WTC11 (cell line): ENCODE measurements around the gene INMT. TPM values are rescaled to one million over a fixed set of nuclear protein-coding genes. Genes with fewer than 3 reads are reported as not detected.

Experiments used
- ATAC-seq: fragments of 200-7000 bp; cut with Tn5 transposase; 2 replicates; pipeline ENCODE4 v1.10.0; 2021; ENCODE audit warnings: mild to moderate bottlenecking, moderate library complexity
- CTCF ChIA-PET: fragments of 300-600 bp; sonication (Branson Sonifier 250); formaldehyde crosslinking; loops from one replicate; lab custom pipeline; 2021; ENCODE audit warnings: antibody characterized with exemption; lab: Charles Lee
- POLR2A ChIA-PET: fragments of 350-600 bp; sonication (Branson Sonifier 250); formaldehyde crosslinking; loops from one replicate; lab custom pipeline; 2021; ENCODE audit warnings: antibody characterized with exemption; lab: Charles Lee
- DNase-seq: peaks from one replicate; pipeline ENCODE4 v3.0.0; 2021; ENCODE audit warnings: low spot score
- H3K27ac Mint-ChIP-seq: 2 replicates; pipeline ENCODE4 v1.8.0; 2021; ENCODE audit warnings: mixed read lengths
- H3K27me3 Mint-ChIP-seq: 2 replicates; pipeline ENCODE4 v1.8.0; 2021; ENCODE audit warnings: low read depth, mild to moderate bottlenecking, moderate library complexity, mixed read lengths
- H3K36me3 Mint-ChIP-seq: 2 replicates; pipeline ENCODE4 v1.8.0; 2021; ENCODE audit warnings: mixed read lengths
- H3K4me1 Mint-ChIP-seq: 2 replicates; pipeline ENCODE4 v1.8.0; 2022; ENCODE audit warnings: mixed read lengths
- H3K4me3 Mint-ChIP-seq: 2 replicates; pipeline ENCODE4 v1.8.0; 2021; ENCODE audit warnings: mild to moderate bottlenecking, moderate library complexity, mixed read lengths
- H3K9me3 Mint-ChIP-seq: 2 replicates; pipeline ENCODE4 v1.8.0; 2021; ENCODE audit warnings: mixed read lengths
- ATF1 ChIP-seq: sonication (generic); formaldehyde crosslinking; IDR thresholded peaks from 2 replicates; pipeline ENCODE4 v1.8.1; 2023; ENCODE audit warnings: mild to moderate bottlenecking, moderate library complexity, missing genetic modification reagents
- ATF6 ChIP-seq: sonication (generic); formaldehyde crosslinking; IDR thresholded peaks from 2 replicates; pipeline ENCODE4 v1.8.1; 2023; ENCODE audit warnings: mild to moderate bottlenecking, missing genetic modification reagents
- CREM ChIP-seq: sonication (generic); formaldehyde crosslinking; IDR thresholded peaks from 2 replicates; pipeline ENCODE4 v1.8.1; 2022; ENCODE audit warnings: mild to moderate bottlenecking, missing genetic modification reagents, moderate library complexity
- CTCF ChIP-seq: fragments of 200-600 bp; IDR thresholded peaks from 2 replicates; pipeline ENCODE4 v1.8.0; 2022; ENCODE audit warnings: antibody characterized with exemption
- E2F5 ChIP-seq: sonication (generic); formaldehyde crosslinking; IDR thresholded peaks from 2 replicates; pipeline ENCODE4 v1.8.1; 2022; ENCODE audit warnings: mild to moderate bottlenecking, moderate library complexity, missing genetic modification reagents
- EMX1 ChIP-seq: fragments of 250-450 bp; sonication (Bioruptor Pico); IDR thresholded peaks from 2 replicates; pipeline ENCODE4 v1.8.0; 2021; ENCODE audit warnings: mild to moderate bottlenecking
- ETV6 ChIP-seq: sonication (generic); formaldehyde crosslinking; IDR thresholded peaks from 2 replicates; pipeline ENCODE4 v1.8.1; 2022; ENCODE audit warnings: mild to moderate bottlenecking, missing genetic modification reagents
- FOXJ3 ChIP-seq: sonication (generic); formaldehyde crosslinking; IDR thresholded peaks from 2 replicates; pipeline ENCODE4 v1.9.0; 2021; ENCODE audit warnings: missing genetic modification reagents, mild to moderate bottlenecking, borderline replicate concordance
- GTF2I ChIP-seq: fragments of 250-450 bp; sonication (Bioruptor Pico); conservative IDR thresholded peaks from 2 replicates; pipeline ENCODE4 v1.4.0; 2021; ENCODE audit warnings: mild to moderate bottlenecking
- IRF1 ChIP-seq: sonication (generic); formaldehyde crosslinking; IDR thresholded peaks from 2 replicates; pipeline ENCODE4 v1.8.0; 2023; ENCODE audit warnings: missing genetic modification reagents
- IRF2 ChIP-seq: sonication (generic); formaldehyde crosslinking; IDR thresholded peaks from 2 replicates; pipeline ENCODE4 v1.8.0; 2022; ENCODE audit warnings: low read depth, missing genetic modification reagents, borderline replicate concordance
- JUN ChIP-seq: sonication (generic); formaldehyde crosslinking; IDR thresholded peaks from 2 replicates; pipeline ENCODE4 v1.8.0; 2023; ENCODE audit warnings: mild to moderate bottlenecking, missing genetic modification reagents
- MLX ChIP-seq: sonication (generic); formaldehyde crosslinking; IDR thresholded peaks from 2 replicates; pipeline ENCODE4 v1.8.1; 2023; ENCODE audit warnings: mild to moderate bottlenecking, missing genetic modification reagents, moderate library complexity
- NFE2L1 ChIP-seq: sonication (generic); formaldehyde crosslinking; IDR thresholded peaks from 2 replicates; pipeline ENCODE4 v1.8.1; 2023; ENCODE audit warnings: missing genetic modification reagents
- NFYB ChIP-seq: sonication (generic); formaldehyde crosslinking; conservative IDR thresholded peaks from 2 replicates; pipeline ENCODE4 v1.8.0; 2022; ENCODE audit warnings: low read depth, missing genetic modification reagents
- SOX15 ChIP-seq: fragments of 250-450 bp; sonication (Bioruptor Pico); IDR thresholded peaks from 2 replicates; pipeline ENCODE4 v1.9.0; 2021; ENCODE audit warnings: mild to moderate bottlenecking
- STAT6 ChIP-seq: sonication (generic); formaldehyde crosslinking; conservative IDR thresholded peaks from 2 replicates; pipeline ENCODE4 v1.8.1; 2023; ENCODE audit warnings: mild to moderate bottlenecking, low read depth, missing genetic modification reagents, moderate library complexity
- TEAD1 ChIP-seq: sonication (generic); formaldehyde crosslinking; IDR thresholded peaks from 2 replicates; pipeline ENCODE4 v1.8.0; 2022; ENCODE audit warnings: mild to moderate bottlenecking, missing genetic modification reagents
- TEAD4 ChIP-seq: sonication (generic); formaldehyde crosslinking; IDR thresholded peaks from 2 replicates; pipeline ENCODE4 v1.8.0; 2022; ENCODE audit warnings: mild to moderate bottlenecking, missing genetic modification reagents
- ZNF138 ChIP-seq: sonication (generic); formaldehyde crosslinking; conservative IDR thresholded peaks from 2 replicates; pipeline ENCODE4 v1.8.1; 2022; ENCODE audit warnings: mild to moderate bottlenecking, moderate library complexity, missing genetic modification reagents
- ZNF263 ChIP-seq: sonication (generic); formaldehyde crosslinking; IDR thresholded peaks from 2 replicates; pipeline ENCODE4 v1.8.1; 2022; ENCODE audit warnings: low read depth, mild to moderate bottlenecking, moderate library complexity, missing genetic modification reagents
- ZNF416 ChIP-seq: fragments of 250-450 bp; sonication (Bioruptor Pico); IDR thresholded peaks from 2 replicates; pipeline ENCODE4 v1.9.0; 2021; ENCODE audit warnings: mild to moderate bottlenecking, inconsistent platforms
- ZNF532 ChIP-seq: fragments of 250-450 bp; sonication (Bioruptor Pico); IDR thresholded peaks from 2 replicates; pipeline ENCODE4 v1.9.0; 2021; ENCODE audit warnings: mild to moderate bottlenecking, borderline replicate concordance
- total RNA-seq: library from RNA; stranded (reverse); gene quantifications from 3 replicates; pipeline ENCODE4 v1.2.3, GENCODE V29; 2021

Gene INMT
- total RNA-seq, 1 experiment from 2014 or later = 3.5 TPM

GRCh38 chr7:30721211-30721610, 30.7 kb upstream of the INMT start (continued):
- TF ChIP-seq IRF1 (CRISPR knock-in tag) (no peak), NFYB (CRISPR knock-in tag) (no peak), GTF2I (CRISPR knock-in tag) (no peak), IRF2 (CRISPR knock-in tag) (no peak), FOXJ3 (CRISPR knock-in tag) (no peak), ZNF138 (no peak), STAT6 (no peak), ATF1 (CRISPR knock-in tag) (no peak)
- TF ChIP-seq, all 79 proteins: peak for 0

- Mint-ChIP-seq H3K9me3 (peaks cover 41% of the 10 kb centered on the region), H3K4me3 (no peak overlapping the region), H3K27me3 (peaks cover 44% of the 10 kb centered on the region), H3K36me3 (peaks cover 31% of the 10 kb centered on the region), H3K27ac (no peak overlapping the region), H3K4me1 (peaks cover 17% of the 10 kb centered on the region)
- ChIA-PET POLR2A (no interaction called here), CTCF (no interaction called here)
- TF ChIP-seq ZNF416 (CRISPR knock-in tag) (no peak), ZNF138 (no peak), ETV6 (CRISPR knock-in tag) (no peak), EMX1 (no peak), ATF6 (no peak), JUN (CRISPR knock-in tag) (no peak), TEAD4 (CRISPR knock-in tag) (no peak), ZNF263 (CRISPR knock-in tag) (no peak)
- DNase-seq (no peak), ATAC-seq (no peak)
Measured at GRCh38 chr7:30722187-30722586, 29.7 kb upstream of the INMT start.

- peaks cover 28% of the 10 kb centered on the region for H3K36me3 Mint-ChIP-seq
- POLR2A ChIA-PET = no interaction called here
- no peak overlapping the region for H3K4me3 Mint-ChIP-seq
- peaks cover 21% of the 10 kb centered on the region for H3K4me1 Mint-ChIP-seq
- peaks cover 37% of the 10 kb centered on the region for H3K9me3 Mint-ChIP-seq
- CTCF ChIA-PET = no interaction called here
- ATAC-seq (no peak), DNase-seq (no peak)
- H3K27ac Mint-ChIP-seq = no peak overlapping the region
- peaks cover 41% of the 10 kb centered on the region for H3K27me3 Mint-ChIP-seq
- no peak for TF ChIP-seq ETV6 (CRISPR knock-in tag)
- TF ChIP-seq MLX (CRISPR knock-in tag) = no peak
- no peak for TF ChIP-seq CREM (CRISPR knock-in tag)
- TF ChIP-seq CTCF = no peak
- no peak for TF ChIP-seq ZNF416 (CRISPR knock-in tag)
- TF ChIP-seq E2F5 (CRISPR knock-in tag) = no peak
- TF ChIP-seq NFE2L1 = no peak
- TF ChIP-seq SOX15 = no peak
- no peak for TF ChIP-seq TEAD1
- no peak for TF ChIP-seq ZNF532 (CRISPR knock-in tag)
Measured at GRCh38 chr7:30722671-30723070, 29.3 kb upstream of the INMT start.
